ENCODE results near the gene THBS3.

THBS3 gene

GRCh38 chr1:155181371-155182051, 26.2 kb downstream of the THBS3 start:
- no peak for DNase-seq (ENCODE audit: low read depth)
- H3K4me3 ChIP-seq (ENCODE audit: low read length): no peak overlapping the region
- TF ChIP-seq, protein P1, sequence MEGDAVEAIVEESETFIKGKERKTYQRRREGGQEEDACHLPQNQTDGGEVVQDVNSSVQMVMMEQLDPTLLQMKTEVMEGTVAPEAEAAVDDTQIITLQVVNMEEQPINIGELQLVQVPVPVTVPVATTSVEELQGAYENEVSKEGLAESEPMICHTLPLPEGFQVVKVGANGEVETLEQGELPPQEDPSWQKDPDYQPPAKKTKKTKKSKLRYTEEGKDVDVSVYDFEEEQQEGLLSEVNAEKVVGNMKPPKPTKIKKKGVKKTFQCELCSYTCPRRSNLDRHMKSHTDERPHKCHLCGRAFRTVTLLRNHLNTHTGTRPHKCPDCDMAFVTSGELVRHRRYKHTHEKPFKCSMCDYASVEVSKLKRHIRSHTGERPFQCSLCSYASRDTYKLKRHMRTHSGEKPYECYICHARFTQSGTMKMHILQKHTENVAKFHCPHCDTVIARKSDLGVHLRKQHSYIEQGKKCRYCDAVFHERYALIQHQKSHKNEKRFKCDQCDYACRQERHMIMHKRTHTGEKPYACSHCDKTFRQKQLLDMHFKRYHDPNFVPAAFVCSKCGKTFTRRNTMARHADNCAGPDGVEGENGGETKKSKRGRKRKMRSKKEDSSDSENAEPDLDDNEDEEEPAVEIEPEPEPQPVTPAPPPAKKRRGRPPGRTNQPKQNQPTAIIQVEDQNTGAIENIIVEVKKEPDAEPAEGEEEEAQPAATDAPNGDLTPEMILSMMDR (conservative IDR thresholded peaks at IDR 0.05; ENCODE audit: low read length): no peak

DNA sequence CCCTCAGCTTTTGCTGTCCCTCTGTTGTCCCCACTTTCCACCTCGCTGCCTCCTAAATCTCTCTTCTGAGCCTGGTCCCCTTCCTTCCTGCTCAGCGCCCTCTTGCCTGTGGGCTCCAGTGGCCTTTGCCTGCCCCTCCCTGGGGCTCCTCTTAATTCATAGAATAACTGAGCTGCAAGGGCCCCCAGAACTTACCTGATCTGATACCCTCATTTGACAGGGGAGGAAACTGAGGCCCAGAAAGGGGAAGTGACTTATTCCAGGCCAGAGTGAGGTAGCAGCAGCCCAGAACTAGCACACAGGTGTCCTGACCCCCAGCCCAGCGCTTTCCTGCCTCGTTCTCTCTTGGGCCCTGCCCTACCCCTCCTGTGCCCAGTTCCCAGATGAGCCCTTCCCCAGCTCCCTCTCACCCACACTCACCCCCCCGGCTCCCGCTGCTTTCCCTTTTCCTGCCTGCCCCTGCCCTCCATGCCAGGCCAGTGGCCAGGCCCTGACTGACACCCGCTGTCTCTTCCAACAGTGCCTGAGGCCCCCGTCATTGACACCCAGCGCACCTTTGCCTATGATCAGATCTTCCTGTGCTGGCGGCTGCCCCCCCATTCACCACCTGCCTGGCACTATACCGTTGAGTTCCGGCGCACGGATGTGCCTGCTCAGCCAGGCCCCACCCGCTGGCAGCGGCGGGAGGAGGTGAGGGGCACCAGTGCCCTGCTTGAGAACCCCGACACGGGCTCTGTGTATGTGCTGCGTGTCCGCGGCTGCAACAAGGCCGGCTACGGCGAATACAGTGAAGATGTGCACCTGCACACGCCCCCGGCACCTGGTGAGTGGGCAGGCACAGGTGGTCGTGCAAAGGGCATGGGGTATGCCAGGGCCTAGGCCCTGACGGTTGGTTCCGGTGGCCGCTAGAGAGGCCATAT, 28.3 kb downstream of the THBS3 start:
- DNase-seq (ENCODE audit: low read depth): no peak
- no peak overlapping the region for H3K4me3 ChIP-seq (ENCODE audit: low read length)
- TF ChIP-seq, protein P1 (conservative IDR thresholded peaks at IDR 0.05; ENCODE audit: low read length): no peak

GRCh38 chr1:155178441-155179111, 29.1 kb downstream of the THBS3 start:
- no peak overlapping the region for H3K4me3 ChIP-seq (ENCODE audit: low read length)
- DNase-seq (ENCODE audit: low read depth): no peak
- TF ChIP-seq, protein P1 (conservative IDR thresholded peaks at IDR 0.05; ENCODE audit: low read length): no peak

DNA sequence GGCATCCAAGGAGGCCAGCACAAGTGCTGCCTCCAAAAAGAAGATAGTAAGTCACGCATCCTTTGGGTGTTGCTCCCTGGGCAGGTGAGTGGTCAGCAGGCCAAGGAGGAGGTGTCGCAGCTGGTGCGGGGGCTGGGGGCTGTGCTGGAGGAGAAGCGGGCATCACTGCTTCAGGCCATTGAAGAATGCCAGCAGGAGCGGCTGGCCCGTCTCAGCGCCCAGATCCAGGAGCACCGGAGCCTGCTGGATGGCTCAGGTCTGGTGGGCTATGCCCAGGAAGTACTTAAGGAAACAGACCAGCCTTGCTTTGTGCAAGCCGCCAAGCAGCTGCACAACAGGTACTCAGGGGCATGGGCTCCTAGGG, 29.8 kb downstream of the THBS3 start:
- no peak for DNase-seq (ENCODE audit: low read depth)
- no peak overlapping the region for H3K4me3 ChIP-seq (ENCODE audit: low read length)
- TF ChIP-seq, protein P1 (conservative IDR thresholded peaks at IDR 0.05; ENCODE audit: low read length): no peak

DNA sequence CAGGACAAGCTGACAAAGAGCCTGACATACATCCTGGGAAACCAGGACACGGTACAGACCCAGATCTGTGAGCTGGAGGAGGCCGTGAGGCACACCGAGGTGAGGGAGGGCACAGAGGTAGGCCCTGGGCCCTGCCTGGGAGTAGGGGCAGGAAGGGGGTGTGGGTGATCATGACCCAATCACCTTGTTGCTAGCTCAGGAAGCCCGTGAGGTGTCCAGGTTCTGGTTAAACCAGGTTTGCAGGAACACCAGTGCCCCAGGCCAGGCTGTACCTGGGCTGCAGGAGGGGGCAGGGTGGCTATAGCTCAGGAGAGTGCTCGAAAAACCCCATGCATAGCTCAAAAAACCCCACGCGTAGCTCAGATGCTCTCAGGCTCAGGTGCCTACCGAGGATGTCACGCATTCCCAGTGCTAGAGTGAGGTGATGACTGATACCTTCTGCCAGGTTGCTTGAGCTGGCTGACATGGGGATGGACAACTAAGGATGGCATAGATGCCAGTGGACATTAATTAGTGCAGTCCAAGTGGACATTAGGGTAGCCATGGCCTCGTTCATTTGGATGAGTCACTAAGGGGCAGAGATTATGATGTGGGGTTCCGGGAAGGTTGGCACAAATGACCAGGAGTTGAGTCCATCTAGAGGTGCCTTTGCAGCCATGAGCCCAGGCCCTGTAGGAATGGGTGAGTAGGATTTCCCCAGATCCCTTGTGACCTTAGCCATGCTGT, 30.3 kb downstream of the THBS3 start:
- TF ChIP-seq, protein P1 (conservative IDR thresholded peaks at IDR 0.05; ENCODE audit: low read length): no peak
- no peak overlapping the region for H3K4me3 ChIP-seq (ENCODE audit: low read length)
- DNase-seq (ENCODE audit: low read depth): no peak

- no peak overlapping the region for H3K4me3 ChIP-seq (ENCODE audit: low read length)
- TF ChIP-seq, protein P1 (conservative IDR thresholded peaks at IDR 0.05; ENCODE audit: low read length): peak; percentile 94
- DNase-seq (ENCODE audit: low read depth): peak; percentile 69
Measured at GRCh38 chr1:155176544-155177071, 31.1 kb downstream of the THBS3 start.
